Measurements from ENCODE around the gene SNCAIP.

Gene SNCAIP

DNA sequence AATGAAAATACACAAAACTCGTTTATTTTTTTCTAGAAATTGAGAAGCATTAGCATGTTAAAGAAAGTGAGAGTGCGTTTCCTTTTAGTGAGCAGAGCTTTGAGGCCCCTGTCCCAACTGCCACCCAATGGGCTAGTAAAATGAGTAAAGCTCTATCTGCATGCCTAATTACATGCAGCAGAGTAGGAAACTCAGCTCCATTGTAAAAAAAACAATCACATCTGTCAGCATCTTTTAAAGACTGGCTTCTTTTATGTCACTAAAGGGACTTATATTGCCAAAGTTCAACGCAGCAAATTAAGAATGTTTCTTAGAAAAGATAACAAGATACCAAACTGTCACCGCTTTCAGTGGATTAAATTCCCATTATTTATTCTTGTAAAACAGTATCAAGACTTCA lies 154.0 kb downstream of the SNCAIP start:
- no peak for DNase-seq (ENCODE audit: low read depth, low spot score)
- Histone ChIP-seq H3K9ac (ENCODE audit: insufficient read length) (no peak overlapping the region), H3K36me3 (ENCODE audit: insufficient read depth, low read length) (no peaks in the 10 kb centered on the region), H3K4me3 (no peak overlapping the region), H3K27ac (no peak overlapping the region), H3K9me3 (ENCODE audit: low read depth, low read length) (no peaks in the 10 kb centered on the region)
- TF ChIP-seq POLR2AphosphoS5 (IDR thresholded peaks at IDR 0.05; ENCODE audit: borderline replicate concordance, low read depth, low read length) (no peak), FOXP2 (optimal IDR thresholded peaks at IDR 0.05; ENCODE audit: control extremely low read depth, extremely low read length, insufficient read depth) (no peak), EZH2 (IDR thresholded peaks at IDR 0.05) (no peak)

DNA sequence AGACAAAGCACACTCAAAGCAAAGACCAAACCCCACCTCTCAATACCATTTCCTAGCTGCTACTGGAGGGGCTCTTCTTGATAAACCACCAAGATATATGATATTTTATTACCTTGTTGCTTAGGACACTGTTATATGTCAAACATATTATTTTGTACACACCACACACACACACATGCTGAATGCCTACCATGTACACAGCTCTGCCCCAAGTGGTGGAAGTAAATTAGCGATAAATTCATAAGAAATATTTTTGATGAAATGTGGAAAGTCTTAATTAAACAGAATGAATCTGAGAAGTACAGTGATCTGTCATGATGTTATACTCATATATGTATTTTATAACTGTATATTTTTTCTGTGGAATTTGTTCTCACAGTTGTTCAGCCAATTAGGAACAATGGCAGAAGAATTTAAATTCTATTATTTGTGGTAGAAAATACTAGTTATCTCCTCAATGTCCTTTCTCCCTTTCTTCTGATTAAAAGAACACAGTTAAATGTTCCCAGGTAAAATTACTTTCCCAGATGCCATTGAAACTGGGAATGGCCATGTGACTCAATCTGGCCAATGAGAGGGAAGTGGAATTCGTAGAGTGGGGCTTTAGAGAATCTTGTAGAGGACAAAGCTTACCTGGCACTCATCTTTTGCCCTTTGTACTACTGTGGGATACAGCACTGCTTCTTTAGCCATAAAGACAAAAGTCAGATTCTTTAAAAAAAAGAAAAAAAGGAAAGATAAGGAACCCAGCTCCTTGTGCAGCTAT lies 156.5 kb downstream of the SNCAIP start:
- Histone ChIP-seq H3K36me3 (ENCODE audit: insufficient read depth, low read length) (no peaks in the 10 kb centered on the region), H3K9ac (ENCODE audit: insufficient read length) (no peak overlapping the region), H3K9me3 (ENCODE audit: low read depth, low read length) (no peaks in the 10 kb centered on the region), H3K27ac (no peak overlapping the region), H3K4me3 (no peak overlapping the region)
- no peak for TF ChIP-seq FOXP2 (optimal IDR thresholded peaks at IDR 0.05; ENCODE audit: control extremely low read depth, extremely low read length, insufficient read depth)
- no peak for TF ChIP-seq EZH2 (IDR thresholded peaks at IDR 0.05)
- no peak for TF ChIP-seq POLR2AphosphoS5 (IDR thresholded peaks at IDR 0.05; ENCODE audit: borderline replicate concordance, low read depth, low read length)
- no peak for DNase-seq (ENCODE audit: low read depth, low spot score)

DNA sequence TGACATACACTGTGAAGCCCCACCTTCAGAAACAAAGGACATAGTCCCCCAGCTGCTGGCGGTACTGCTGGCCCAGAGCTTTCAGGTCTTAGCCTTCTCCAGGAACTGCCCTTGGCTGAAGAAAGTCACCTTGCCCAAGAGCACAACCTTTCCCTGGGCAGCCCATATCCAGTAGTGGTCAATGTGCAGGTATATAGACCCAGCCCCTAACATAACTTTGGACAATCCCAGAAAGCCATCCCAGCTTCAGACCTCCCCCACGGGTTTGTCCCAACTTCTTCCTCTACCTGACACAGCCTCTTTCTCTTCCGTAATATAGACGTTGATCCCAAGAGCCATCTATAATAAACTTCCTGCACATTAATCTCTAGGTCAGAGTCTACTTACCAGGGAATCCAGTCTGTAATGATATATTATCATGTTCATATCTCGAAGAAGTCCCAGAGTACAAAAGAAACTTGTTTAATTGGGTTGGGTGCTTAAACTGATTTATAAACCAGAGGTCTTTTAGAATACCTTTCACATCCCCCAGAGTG lies 157.4 kb downstream of the SNCAIP start:
- Histone ChIP-seq H3K9me3 (ENCODE audit: low read depth, low read length) (no peaks in the 10 kb centered on the region), H3K4me3 (no peak overlapping the region), H3K36me3 (ENCODE audit: insufficient read depth, low read length) (no peaks in the 10 kb centered on the region), H3K27ac (no peak overlapping the region), H3K9ac (ENCODE audit: insufficient read length) (no peak overlapping the region)
- DNase-seq (ENCODE audit: low read depth, low spot score): no peak
- TF ChIP-seq POLR2AphosphoS5 (IDR thresholded peaks at IDR 0.05; ENCODE audit: borderline replicate concordance, low read depth, low read length): no peak
- no peak for TF ChIP-seq EZH2 (IDR thresholded peaks at IDR 0.05)
- TF ChIP-seq FOXP2 (optimal IDR thresholded peaks at IDR 0.05; ENCODE audit: control extremely low read depth, extremely low read length, insufficient read depth): no peak

GRCh38 chr5:122470365-122470764 lies 158.3 kb downstream of the SNCAIP start:
- no peaks in the 10 kb centered on the region for H3K36me3 ChIP-seq (ENCODE audit: insufficient read depth, low read length)
- H3K4me3 ChIP-seq: no peak overlapping the region
- H3K27ac ChIP-seq: no peak overlapping the region
- no peak for DNase-seq (ENCODE audit: low read depth, low spot score)
- TF ChIP-seq POLR2AphosphoS5 (IDR thresholded peaks at IDR 0.05; ENCODE audit: borderline replicate concordance, low read depth, low read length) (no peak), EZH2 (IDR thresholded peaks at IDR 0.05) (no peak), FOXP2 (optimal IDR thresholded peaks at IDR 0.05; ENCODE audit: control extremely low read depth, extremely low read length, insufficient read depth) (no peak)
- H3K9me3 ChIP-seq (ENCODE audit: low read depth, low read length): no peaks in the 10 kb centered on the region
- no peak overlapping the region for H3K9ac ChIP-seq (ENCODE audit: insufficient read length)

DNA sequence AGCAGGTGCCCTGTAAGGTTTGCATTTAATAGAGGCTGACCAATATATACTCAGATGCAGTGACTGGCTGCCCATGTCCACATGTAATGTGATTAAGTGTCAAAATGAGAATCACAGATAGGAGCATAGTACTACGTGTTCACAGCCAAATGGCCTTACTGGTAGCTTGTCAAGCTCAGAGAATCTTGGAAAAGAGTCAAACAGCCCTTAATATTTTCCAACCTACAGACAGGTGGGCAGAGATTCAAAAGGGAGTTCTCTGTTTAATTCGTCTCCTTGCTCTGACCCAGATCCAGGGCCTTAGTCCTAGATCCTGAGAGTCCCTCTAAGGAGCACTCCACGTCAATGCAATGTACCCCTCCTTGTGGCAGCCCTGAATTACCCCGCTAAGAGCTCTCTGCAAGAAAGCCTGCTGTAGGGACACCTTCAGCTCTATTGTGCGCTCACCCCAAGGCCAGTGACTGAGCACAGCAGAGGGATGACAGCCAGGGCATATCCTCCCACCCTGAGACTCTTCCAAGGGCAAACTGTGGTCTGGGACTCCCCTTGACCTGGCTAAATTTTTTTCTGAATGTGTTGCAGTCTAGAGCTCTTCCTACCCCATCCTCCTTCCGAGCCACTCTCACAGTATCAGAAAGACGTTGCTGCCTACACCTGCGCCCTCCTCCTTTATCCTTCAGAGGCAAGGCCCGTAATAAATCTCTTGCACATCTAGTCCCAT lies 159.2 kb downstream of the SNCAIP start:
- Histone ChIP-seq H3K27ac (no peak overlapping the region), H3K9me3 (ENCODE audit: low read depth, low read length) (no peaks in the 10 kb centered on the region), H3K9ac (ENCODE audit: insufficient read length) (no peak overlapping the region), H3K36me3 (ENCODE audit: insufficient read depth, low read length) (no peaks in the 10 kb centered on the region), H3K4me3 (no peak overlapping the region)
- no peak for TF ChIP-seq FOXP2 (optimal IDR thresholded peaks at IDR 0.05; ENCODE audit: control extremely low read depth, extremely low read length, insufficient read depth)
- TF ChIP-seq POLR2AphosphoS5 (IDR thresholded peaks at IDR 0.05; ENCODE audit: borderline replicate concordance, low read depth, low read length): no peak
- no peak for TF ChIP-seq EZH2 (IDR thresholded peaks at IDR 0.05)
- DNase-seq (ENCODE audit: low read depth, low spot score): no peak

GRCh38 chr5:122471752-122472061 lies 159.7 kb downstream of the SNCAIP start:
- H3K36me3 ChIP-seq (ENCODE audit: insufficient read depth, low read length): no peaks in the 10 kb centered on the region
- no peak for DNase-seq (ENCODE audit: low read depth, low spot score)
- H3K9ac ChIP-seq (ENCODE audit: insufficient read length): no peak overlapping the region
- TF ChIP-seq POLR2AphosphoS5 (IDR thresholded peaks at IDR 0.05; ENCODE audit: borderline replicate concordance, low read depth, low read length) (no peak), EZH2 (IDR thresholded peaks at IDR 0.05) (no peak), FOXP2 (optimal IDR thresholded peaks at IDR 0.05; ENCODE audit: control extremely low read depth, extremely low read length, insufficient read depth) (no peak)
- no peaks in the 10 kb centered on the region for H3K9me3 ChIP-seq (ENCODE audit: low read depth, low read length)
- no peak overlapping the region for H3K27ac ChIP-seq
- no peak overlapping the region for H3K4me3 ChIP-seq

DNA sequence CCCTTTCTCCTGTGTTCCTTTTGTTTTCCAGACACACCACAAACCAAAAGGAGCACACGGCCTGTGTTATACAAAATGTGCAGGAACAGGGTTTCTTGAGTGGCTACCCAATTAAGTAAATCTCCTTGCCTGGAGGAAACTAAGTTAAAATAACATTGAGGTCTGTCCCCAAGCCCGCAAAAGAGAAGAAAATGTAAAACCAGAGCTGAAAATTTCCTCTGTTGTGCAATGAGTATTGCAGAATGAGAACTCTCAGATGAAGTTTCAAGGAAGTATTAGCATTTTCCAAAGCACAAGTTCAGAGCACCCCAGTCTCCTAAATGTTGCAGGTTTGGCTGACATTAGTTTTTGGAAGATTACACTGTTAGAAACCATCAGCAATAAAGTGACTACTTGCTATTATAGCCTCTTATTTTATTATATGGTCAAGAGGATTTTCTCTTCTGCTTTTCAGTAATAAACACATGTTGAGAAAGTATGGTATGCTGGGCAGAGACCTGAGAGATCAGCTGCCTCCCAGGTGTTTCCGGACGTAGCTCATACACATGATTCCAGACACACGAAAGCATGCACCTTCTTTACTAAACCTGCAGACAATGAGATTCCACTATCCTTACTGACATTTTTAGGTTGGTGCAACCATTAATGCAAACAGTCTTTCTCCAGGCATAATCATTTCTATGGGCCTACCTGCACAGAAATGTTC lies 161.3 kb downstream of the SNCAIP start:
- Histone ChIP-seq H3K9me3 (ENCODE audit: low read depth, low read length) (no peaks in the 10 kb centered on the region), H3K36me3 (ENCODE audit: insufficient read depth, low read length) (no peaks in the 10 kb centered on the region), H3K27ac (no peak overlapping the region), H3K4me3 (no peak overlapping the region), H3K9ac (ENCODE audit: insufficient read length) (no peak overlapping the region)
- no peak for DNase-seq (ENCODE audit: low read depth, low spot score)
- TF ChIP-seq FOXP2 (optimal IDR thresholded peaks at IDR 0.05; ENCODE audit: control extremely low read depth, extremely low read length, insufficient read depth): no peak
- TF ChIP-seq POLR2AphosphoS5 (IDR thresholded peaks at IDR 0.05; ENCODE audit: borderline replicate concordance, low read depth, low read length): no peak
- no peak for TF ChIP-seq EZH2 (IDR thresholded peaks at IDR 0.05)

DNA sequence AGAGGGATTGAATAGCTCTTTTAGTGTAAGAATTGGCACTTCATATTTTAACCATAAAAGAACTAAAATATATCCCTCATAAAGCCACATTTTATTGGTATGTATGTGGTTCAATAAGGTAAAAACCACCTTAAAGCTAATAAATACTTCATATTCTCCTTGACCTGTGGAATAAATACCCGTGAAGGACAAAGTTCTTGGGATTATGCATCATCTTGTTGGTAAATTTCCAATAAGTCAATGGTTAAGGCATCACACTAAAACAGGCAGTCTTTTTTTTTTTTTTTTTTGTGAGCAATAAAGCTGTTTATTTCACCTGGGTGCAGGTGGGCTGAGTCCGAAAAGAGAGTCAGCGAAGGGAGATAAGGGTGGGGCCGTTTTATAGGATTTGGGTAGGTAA lies 161.9 kb downstream of the SNCAIP start:
- Histone ChIP-seq H3K4me3 (no peak overlapping the region), H3K9ac (ENCODE audit: insufficient read length) (no peak overlapping the region), H3K27ac (no peak overlapping the region), H3K9me3 (ENCODE audit: low read depth, low read length) (no peaks in the 10 kb centered on the region), H3K36me3 (ENCODE audit: insufficient read depth, low read length) (no peaks in the 10 kb centered on the region)
- no peak for TF ChIP-seq POLR2AphosphoS5 (IDR thresholded peaks at IDR 0.05; ENCODE audit: borderline replicate concordance, low read depth, low read length)
- no peak for TF ChIP-seq EZH2 (IDR thresholded peaks at IDR 0.05)
- TF ChIP-seq FOXP2 (optimal IDR thresholded peaks at IDR 0.05; ENCODE audit: control extremely low read depth, extremely low read length, insufficient read depth): no peak
- no peak for DNase-seq (ENCODE audit: low read depth, low spot score)

All from SK-N-MC (cell line).